Temporal lobe (tissue), 2 donors: ENCODE data around the gene BCL7C. TPM values are rescaled to one million over a fixed set of nuclear protein-coding genes. Genes with fewer than 3 reads are reported as not detected.

Source experiments
- small RNA-seq: library from RNA; depleted of rRNA; stranded (forward); fragments of <200 nt; gene quantifications from one replicate; pipeline ENCODE3, GENCODE V24; 2014; ENCODE audit warnings: low replicate concordance
- total RNA-seq: library from RNA; depleted of rRNA; stranded (reverse); fragments of >200 nt; gene quantifications from one replicate; pipeline ENCODE4 v1.2.3, GENCODE V29; 2014

BCL7C gene
- total RNA-seq, 1 donor from 2014 or later, result 27.0 TPM

Small RNA genes within 50 kb of the gene (small RNA-seq; reads per million reads assigned to genes)
- gene MIR4519, result not detected
- not detected for gene MIR762

Other genes starting within 250 kb of the BCL7C start
- gene PRR14, start 243.1 kb downstream of the BCL7C start, total RNA-seq, result 13.3 TPM
- 14.3 TPM for gene FBRS, start 235.6 kb downstream of the BCL7C start, total RNA-seq
- gene SRCAP, start 194.9 kb downstream of the BCL7C start, total RNA-seq, result 25.3 TPM
- 8.4 TPM for gene PHKG2, start 145.7 kb downstream of the BCL7C start, total RNA-seq
- gene CFAP119, start 132.0 kb downstream of the BCL7C start, total RNA-seq, result 1.7 TPM
- 64.4 TPM for gene RNF40, start 131.8 kb downstream of the BCL7C start, total RNA-seq
- 12.3 TPM for gene ZNF629, start 106.9 kb downstream of the BCL7C start, total RNA-seq
- under 0.01 TPM for gene CTF1, start 2.5 kb upstream of the BCL7C start, total RNA-seq
- gene FBXL19, start 29.5 kb upstream of the BCL7C start, total RNA-seq, result 42.3 TPM
- gene ORAI3, start 55.0 kb upstream of the BCL7C start, total RNA-seq, result 2.7 TPM
- 3.4 TPM for gene SETD1A, start 63.7 kb upstream of the BCL7C start, total RNA-seq
- gene HSD3B7, start 91.1 kb upstream of the BCL7C start, total RNA-seq, result 0.74 TPM
- 21.6 TPM for gene STX1B, start 116.6 kb upstream of the BCL7C start, total RNA-seq
- gene STX4, start 139.5 kb upstream of the BCL7C start, total RNA-seq, result 14.0 TPM
- gene ZNF668, start 180.2 kb upstream of the BCL7C start, total RNA-seq, result 4.4 TPM
- 12.3 TPM for gene ZNF646, start 180.3 kb upstream of the BCL7C start, total RNA-seq
- gene PRSS53, start 194.9 kb upstream of the BCL7C start, total RNA-seq, result 1.5 TPM
- 25.3 TPM for gene VKORC1, start 200.7 kb upstream of the BCL7C start, total RNA-seq
- gene BCKDK, start 214.3 kb upstream of the BCL7C start, total RNA-seq, result 11.1 TPM
- gene KAT8, start 223.6 kb upstream of the BCL7C start, total RNA-seq, result 25.6 TPM
- gene PRSS8, start 241.7 kb upstream of the BCL7C start, total RNA-seq, result not detected